ENCODE results near the gene LRBA.
A peak's percentile ranks its signal among the peaks of the same experiment; 100 is the strongest.

LRBA gene

DNA sequence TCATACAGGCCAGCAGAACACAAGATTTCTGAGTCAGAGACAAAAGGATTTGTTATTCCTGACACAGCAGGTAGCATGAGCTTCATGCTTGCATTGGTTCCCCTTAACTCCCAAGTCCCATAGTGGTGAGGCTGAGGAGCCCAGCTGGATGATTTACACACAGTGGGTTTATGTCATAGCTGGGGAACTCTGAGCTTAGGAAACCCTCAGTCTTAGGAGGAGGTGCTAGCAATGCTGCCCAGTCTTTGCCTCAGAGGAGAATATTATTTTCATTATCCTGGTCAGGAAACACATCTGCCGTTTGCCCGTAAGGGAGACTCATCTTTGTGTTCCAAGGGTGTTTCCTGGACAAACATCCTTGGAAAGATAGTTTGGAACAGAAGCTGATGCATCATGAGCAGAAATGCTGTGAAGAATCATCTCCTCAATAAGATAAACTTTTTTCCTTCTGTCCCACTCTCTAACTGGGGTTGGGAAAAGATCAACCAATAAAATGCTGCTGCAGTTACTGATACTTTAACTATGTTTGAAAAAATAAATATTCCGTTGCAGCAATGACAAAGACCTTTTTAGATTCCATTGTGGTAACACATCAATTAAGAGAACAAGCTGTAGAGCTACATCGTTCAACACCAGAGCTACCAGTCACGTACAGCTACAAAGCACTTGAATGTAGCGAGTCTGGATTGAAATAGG lies 790.0 kb downstream of the LRBA start:
- TF ChIP-seq CTCF (IDR thresholded peaks at IDR 0.05; ENCODE audit: control insufficient read depth, extremely low read depth, insufficient read depth), result no peak
- no peak overlapping the region for H3K4me3 ChIP-seq (ENCODE audit: low read depth, low read length)
- DNase-seq (ENCODE audit: low read depth), result no peak

GRCh38 chr4:150219841-150220240 lies 795.2 kb downstream of the LRBA start:
- TF ChIP-seq CTCF (IDR thresholded peaks at IDR 0.05; ENCODE audit: control insufficient read depth, extremely low read depth, insufficient read depth), result no peak
- no peak for DNase-seq (ENCODE audit: low read depth)

DNA sequence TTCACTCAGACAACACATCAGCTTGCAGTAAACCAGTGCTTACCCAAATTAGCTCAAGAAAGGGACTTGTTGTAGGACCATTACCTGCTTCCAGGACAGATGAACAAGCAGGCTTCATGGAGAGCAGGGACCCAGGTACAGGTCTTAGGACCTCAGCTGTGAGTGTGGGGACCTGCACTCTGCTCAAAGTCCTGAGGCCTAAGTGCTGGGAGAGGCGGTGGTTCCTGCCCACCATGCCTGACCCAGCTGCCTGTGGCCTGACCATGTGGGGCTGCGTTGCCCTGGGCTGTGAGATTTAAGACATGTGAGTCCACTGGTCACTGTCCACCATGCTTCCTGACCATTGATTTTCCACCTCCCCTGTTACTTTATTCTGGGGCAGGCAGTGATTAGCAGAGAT lies 796.6 kb downstream of the LRBA start:
- no peak for DNase-seq (ENCODE audit: low read depth)
- H3K4me3 ChIP-seq (ENCODE audit: low read depth, low read length), result no peak overlapping the region
- no peak for TF ChIP-seq CTCF (IDR thresholded peaks at IDR 0.05; ENCODE audit: control insufficient read depth, extremely low read depth, insufficient read depth)

More at GRCh38 chr4:150219841-150220240, 795.2 kb downstream of the LRBA start:
- no peak overlapping the region for H3K4me3 ChIP-seq (ENCODE audit: low read depth, low read length)

DNA sequence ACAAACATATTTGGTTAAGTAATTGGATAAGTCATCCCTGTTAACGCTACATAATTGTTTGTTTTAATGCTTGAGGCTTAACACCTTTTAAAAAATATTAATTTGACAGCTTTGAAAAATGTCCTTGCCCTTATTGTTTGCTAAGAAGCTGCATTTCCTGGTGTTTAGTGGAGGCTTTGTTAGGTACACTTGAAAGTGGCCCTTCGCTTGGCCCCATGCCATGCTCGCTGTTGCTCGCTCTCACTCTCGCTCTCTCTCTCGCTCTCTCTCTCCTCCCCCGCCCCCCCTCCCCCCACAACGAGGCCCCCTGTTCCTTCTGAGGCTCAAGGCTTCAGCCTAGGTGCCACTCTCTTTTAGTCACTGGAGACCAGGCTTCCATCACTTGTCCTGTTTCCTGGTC lies 797.3 kb downstream of the LRBA start:
- no peak for TF ChIP-seq CTCF (IDR thresholded peaks at IDR 0.05; ENCODE audit: control insufficient read depth, extremely low read depth, insufficient read depth)
- DNase-seq (ENCODE audit: low read depth), result no peak
- no peak overlapping the region for H3K4me3 ChIP-seq (ENCODE audit: low read depth, low read length)

DNA sequence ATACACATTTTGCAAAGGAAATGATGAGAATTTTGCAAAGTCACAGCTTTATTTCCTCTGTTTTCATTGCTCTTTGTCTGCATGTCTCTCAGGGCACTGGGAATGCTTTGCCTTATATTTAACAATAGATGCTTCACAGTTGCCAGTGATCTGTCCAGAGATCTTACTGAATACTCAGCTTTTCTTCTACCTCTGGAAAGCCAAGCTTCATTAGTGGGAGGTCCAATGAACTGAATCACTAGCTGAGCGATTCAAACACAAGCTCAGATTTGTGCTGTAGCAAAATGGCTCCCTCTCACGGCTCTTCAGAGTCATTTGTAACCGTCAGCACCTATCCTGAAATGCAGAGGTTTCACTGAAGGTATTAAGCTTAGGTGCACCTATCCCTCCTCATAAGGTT lies 797.9 kb downstream of the LRBA start:
- H3K4me3 ChIP-seq (ENCODE audit: low read depth, low read length), result no peak overlapping the region
- TF ChIP-seq CTCF (IDR thresholded peaks at IDR 0.05; ENCODE audit: control insufficient read depth, extremely low read depth, insufficient read depth), result peak; percentile 67
- DNase-seq (ENCODE audit: low read depth), result peak; percentile 26

GRCh38 chr4:150216726-150217125 lies 798.4 kb downstream of the LRBA start:
- no peak overlapping the region for H3K4me3 ChIP-seq (ENCODE audit: low read depth, low read length)
- no peak for TF ChIP-seq CTCF (IDR thresholded peaks at IDR 0.05; ENCODE audit: control insufficient read depth, extremely low read depth, insufficient read depth)
- DNase-seq (ENCODE audit: low read depth), result no peak

GRCh38 chr4:150215601-150216000 lies 799.5 kb downstream of the LRBA start:
- no peak overlapping the region for H3K4me3 ChIP-seq (ENCODE audit: low read depth, low read length)
- DNase-seq (ENCODE audit: low read depth), result peak; percentile 79
- no peak for TF ChIP-seq CTCF (IDR thresholded peaks at IDR 0.05; ENCODE audit: control insufficient read depth, extremely low read depth, insufficient read depth)
